GM23338 (cell line): Measurements from ENCODE around the gene GRIK4. TPM values are rescaled to one million over a fixed set of nuclear protein-coding genes. Genes with fewer than 3 reads are reported as not detected.

Experiments
- ATAC-seq: fragments of 200-7000 bp; cut with Tn5 transposase; 3 replicates; pipeline ENCODE4 v1.9.1; 2020
- DNase-seq: peaks from one replicate; pipeline ENCODE4 v3.0.0-alpha.2; 2015; ENCODE audit warnings: low spot score
- H2AFZ ChIP-seq: fragments of 200-600 bp; sonication (generic); 2 replicates; pipeline ENCODE4 v1.8.0; 2016; ENCODE audit warnings: antibody characterized with exemption, mild to moderate bottlenecking, moderate library complexity
- H3F3A ChIP-seq: fragments of 200-600 bp; sonication (generic); replicated peaks from 2 replicates; pipeline ENCODE4 v1.8.0; 2017; ENCODE audit warnings: antibody characterized with exemption, mixed run types, low read depth
- H3K27ac ChIP-seq: fragments of 200-600 bp; sonication (generic); 2 replicates; pipeline ENCODE4 v1.6.1; 2016; ENCODE audit warnings: low read depth
- H3K27me3 ChIP-seq: fragments of 200-600 bp; sonication (generic); 2 replicates; pipeline ENCODE4 v1.8.0; 2016; ENCODE audit warnings: mild to moderate bottlenecking, mixed run types, moderate library complexity; ENCODE audit not compliant: insufficient read depth
- H3K36me3 ChIP-seq: fragments of 200-600 bp; sonication (generic); 2 replicates; pipeline ENCODE4 v1.8.0; 2016; ENCODE audit warnings: mild to moderate bottlenecking; ENCODE audit not compliant: insufficient read depth
- H3K4me1 ChIP-seq: fragments of 200-600 bp; sonication (generic); 2 replicates; pipeline ENCODE4 v1.8.0; 2016; ENCODE audit warnings: mild to moderate bottlenecking, moderate library complexity; ENCODE audit not compliant: insufficient read depth
- H3K4me2 ChIP-seq: fragments of 200-600 bp; sonication (generic); 2 replicates; pipeline ENCODE4 v1.7.1; 2017; ENCODE audit warnings: mixed run types
- H3K4me3 ChIP-seq: fragments of 200-600 bp; sonication (generic); 2 replicates; pipeline ENCODE4 v1.6.1; 2016; ENCODE audit warnings: mixed run types
- H3K79me2 ChIP-seq: fragments of 200-600 bp; sonication (generic); replicated peaks from 2 replicates; pipeline ENCODE4 v1.8.0; 2017; ENCODE audit warnings: mild to moderate bottlenecking; ENCODE audit not compliant: insufficient read depth
- H3K9me2 ChIP-seq: fragments of 200-600 bp; sonication (generic); 2 replicates; pipeline ENCODE4 v1.8.0; 2017; ENCODE audit not compliant: insufficient read depth
- H4K20me1 ChIP-seq: fragments of 200-600 bp; sonication (generic); replicated peaks from 2 replicates; pipeline ENCODE4 v1.8.0; 2017; ENCODE audit warnings: mild to moderate bottlenecking; ENCODE audit not compliant: insufficient read depth
- H3K27ac Mint-ChIP-seq: 2 replicates; pipeline ENCODE4 v1.8.0; 2020; ENCODE audit warnings: inconsistent platforms, mild to moderate bottlenecking, moderate library complexity, mixed read lengths
- H3K27me3 Mint-ChIP-seq: 3 replicates; pipeline ENCODE4 v1.8.0; 2022; ENCODE audit warnings: low read depth, mild to moderate bottlenecking, moderate library complexity, mixed read lengths, inconsistent platforms; ENCODE audit not compliant: insufficient read depth, poor library complexity
- H3K36me3 Mint-ChIP-seq: 3 replicates; pipeline ENCODE4 v1.8.0; 2021; ENCODE audit warnings: low read depth, mild to moderate bottlenecking, inconsistent platforms, moderate library complexity, mixed read lengths
- H3K4me1 Mint-ChIP-seq: 3 replicates; pipeline ENCODE4 v1.8.0; 2020; ENCODE audit warnings: mild to moderate bottlenecking, inconsistent platforms, mixed read lengths
- H3K4me3 Mint-ChIP-seq: 3 replicates; pipeline ENCODE4 v1.8.0; 2021; ENCODE audit warnings: moderate library complexity, mild to moderate bottlenecking, inconsistent platforms, mixed read lengths
- H3K9me3 Mint-ChIP-seq: 3 replicates; pipeline ENCODE4 v1.8.0; 2020; ENCODE audit warnings: moderate library complexity, mild to moderate bottlenecking, inconsistent platforms, mixed read lengths
- CREB1 ChIP-seq: fragments of 250-450 bp; sonication (Bioruptor Pico); IDR thresholded peaks from 2 replicates; pipeline ENCODE4 v1.5.0; 2020; ENCODE audit warnings: low read depth, mild to moderate bottlenecking, moderate library complexity
- EZH2 ChIP-seq: fragments of 200-600 bp; sonication (generic); IDR thresholded peaks from one replicate; pipeline ENCODE4 v1.8.0; 2017; ENCODE audit warnings: antibody characterized with exemption, mild to moderate bottlenecking, low read depth; ENCODE audit not compliant: unreplicated experiment
- EZH2phosphoT487 ChIP-seq: fragments of 200-600 bp; sonication (generic); IDR thresholded peaks from one replicate; pipeline ENCODE4 v1.8.1; 2018; ENCODE audit warnings: antibody characterized with exemption; ENCODE audit not compliant: unreplicated experiment
- JUNB ChIP-seq: IDR thresholded peaks from one replicate; pipeline ENCODE4 v1.6.1; 2016; ENCODE audit warnings: antibody characterized with exemption; ENCODE audit not compliant: unreplicated experiment
- NANOG ChIP-seq: IDR thresholded peaks from 2 replicates; pipeline ENCODE4 v1.6.1; 2016; ENCODE audit warnings: antibody characterized with exemption, borderline replicate concordance
- POLR2AphosphoS5 ChIP-seq: IDR thresholded peaks from 2 replicates; pipeline ENCODE4 v1.6.1; 2016; ENCODE audit warnings: antibody characterized with exemption, low read depth
- STAT1 ChIP-seq: IDR thresholded peaks from one replicate; pipeline ENCODE4 v1.6.1; 2016; ENCODE audit warnings: antibody characterized with exemption; ENCODE audit not compliant: unreplicated experiment
- ZNF114 ChIP-seq: fragments of 250-450 bp; sonication (Bioruptor Pico); IDR thresholded peaks from 2 replicates; pipeline ENCODE4 v1.5.0; 2020; ENCODE audit warnings: mild to moderate bottlenecking, moderate library complexity
- ZNF331 ChIP-seq: fragments of 250-450 bp; sonication (Bioruptor Pico); IDR thresholded peaks from 2 replicates; pipeline ENCODE4 v1.5.0; 2020; ENCODE audit warnings: low read depth, mild to moderate bottlenecking, moderate library complexity
- polyA plus RNA-seq: library from polyadenylated mRNA; unstranded; fragments of >200 nt; fragmentation: Nextera tagmentation; extraction: Ambion mirVana; gene quantifications from 2 replicates; pipeline ENCODE4 v1.2.1, GENCODE V29; 2016
- total RNA-seq: library from RNA; depleted of rRNA; stranded (reverse); fragments of >200 nt; shearing (Covaris generic); gene quantifications from 2 replicates; pipeline ENCODE4 v1.2.3, GENCODE V29; 2014
- TF ChIP-seq, protein P1 (sequence below): IDR thresholded peaks from 2 replicates; pipeline ENCODE4 v1.6.1; 2016; ENCODE audit warnings: antibody characterized with exemption
- TF ChIP-seq, protein P2 (sequence below): fragments of 250-450 bp; sonication (Bioruptor Pico); IDR thresholded peaks from 2 replicates; pipeline ENCODE4 v1.5.0; 2020; ENCODE audit warnings: mild to moderate bottlenecking, moderate library complexity
- TF ChIP-seq, protein P3 (sequence below): IDR thresholded peaks from one replicate; pipeline ENCODE4 v1.6.1; 2018; ENCODE audit warnings: antibody characterized with exemption; ENCODE audit not compliant: unreplicated experiment

Gene GRIK4
- total and polyA plus RNA-seq, 2 experiments from 2014 or later: 0.63 to 2.2 TPM

DNA sequence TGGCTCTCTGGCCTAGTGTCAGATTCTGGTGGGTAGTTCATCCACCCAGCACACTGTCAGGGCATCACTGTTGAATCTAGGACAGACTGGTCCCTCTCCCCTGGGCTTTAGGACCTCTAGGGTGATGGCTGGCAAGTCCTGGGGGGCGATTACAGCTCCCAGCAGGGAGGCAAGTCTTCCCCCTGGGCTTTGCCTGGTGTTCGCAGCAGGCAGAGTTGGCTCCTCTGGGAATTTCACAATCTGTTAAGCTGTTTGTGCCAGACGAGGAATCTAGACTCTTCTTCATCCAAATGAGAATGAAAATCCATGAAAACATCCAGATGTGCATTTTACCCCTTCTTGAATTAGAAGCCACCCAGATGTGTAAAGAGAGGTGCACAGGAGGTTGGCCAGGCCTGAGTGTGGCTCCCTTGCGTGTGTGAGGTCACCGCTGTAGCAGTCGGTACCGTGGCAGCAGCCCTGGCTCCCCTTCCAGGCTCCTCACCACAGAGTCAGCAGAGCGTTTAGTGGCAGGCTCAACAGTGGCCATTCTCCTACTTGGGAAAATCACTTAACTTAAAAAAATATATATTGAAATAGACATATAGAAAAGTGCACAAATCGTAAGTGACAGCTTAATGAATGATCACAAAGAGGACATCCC lies 412.4 kb downstream of the GRIK4 start:
- no peak overlapping the region for H3K4me2 ChIP-seq
- H3K4me3 ChIP-seq: no peak overlapping the region
- no peaks in the 10 kb centered on the region for H3K79me2 ChIP-seq
- TF ChIP-seq JUNB: no peak
- H3K4me1 Mint-ChIP-seq: peaks cover 8% of the 10 kb centered on the region
- no peaks in the 10 kb centered on the region for H3K27me3 ChIP-seq
- H4K20me1 ChIP-seq: no peaks in the 10 kb centered on the region
- no peaks in the 10 kb centered on the region for H3K36me3 Mint-ChIP-seq
- H3K4me3 Mint-ChIP-seq: no peak overlapping the region
- no peaks in the 10 kb centered on the region for H3K36me3 ChIP-seq
- no peak overlapping the region for H3K27ac Mint-ChIP-seq
- no peaks in the 10 kb centered on the region for H3K9me2 ChIP-seq
- no peaks in the 10 kb centered on the region; the same call in 1 of the 2 replicates for H3K4me1 ChIP-seq
- no peak overlapping the region for H3K27ac ChIP-seq
- H2AFZ ChIP-seq: no peak overlapping the region
- no peaks in the 10 kb centered on the region; the same call in 2 of the 3 replicates for H3K9me3 Mint-ChIP-seq
- DNase-seq (no peak), ATAC-seq (no peak)
- peaks cover 8% of the 10 kb centered on the region for H3K27me3 Mint-ChIP-seq
- H3F3A ChIP-seq: no peaks in the 10 kb centered on the region

DNA sequence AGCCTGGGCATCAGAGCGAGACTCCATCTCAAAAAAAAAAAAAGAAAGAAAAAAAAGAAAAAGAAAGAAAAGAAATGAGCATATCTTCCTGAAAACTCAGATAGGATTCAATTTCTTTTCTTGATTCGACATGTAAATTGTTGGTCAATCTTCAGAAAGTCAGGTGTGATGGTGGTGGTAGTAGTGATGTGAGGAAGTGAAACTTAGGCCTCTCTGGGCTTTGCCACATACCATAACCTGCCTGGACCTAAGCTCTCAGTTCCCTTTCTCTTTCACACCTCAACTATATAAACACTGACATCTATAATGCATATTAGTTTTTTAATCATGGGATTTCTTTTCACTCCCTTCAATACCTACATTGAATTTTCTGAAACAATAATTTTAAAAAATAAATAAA lies 414.4 kb downstream of the GRIK4 start:
- DNase-seq (no peak), ATAC-seq (no peak)
- no peaks in the 10 kb centered on the region; the same call in 1 of the 2 replicates for H3K4me1 ChIP-seq
- no peaks in the 10 kb centered on the region for H3K9me2 ChIP-seq
- Mint-ChIP-seq H3K36me3 (no peaks in the 10 kb centered on the region), H3K4me3 (no peak overlapping the region), H3K27me3 (peaks cover 10% of the 10 kb centered on the region), H3K27ac (no peak overlapping the region), H3K4me1 (peaks cover 11% of the 10 kb centered on the region), H3K9me3 (no peaks in the 10 kb centered on the region)
- no peaks in the 10 kb centered on the region for H3K27me3 ChIP-seq
- H3K36me3 ChIP-seq: no peaks in the 10 kb centered on the region
- H3K4me3 ChIP-seq: no peak overlapping the region
- no peaks in the 10 kb centered on the region; the same call in 1 of the 2 replicates for H4K20me1 ChIP-seq
- H3F3A ChIP-seq: no peaks in the 10 kb centered on the region
- H3K27ac ChIP-seq: no peak overlapping the region
- no peak overlapping the region for H3K4me2 ChIP-seq
- no peaks in the 10 kb centered on the region for H3K79me2 ChIP-seq
- H2AFZ ChIP-seq: no peak overlapping the region
- TF ChIP-seq NANOG: no peak
- TF ChIP-seq EZH2: no peak
- no peak for TF ChIP-seq ZNF331 (CRISPR knock-in tag)
- TF ChIP-seq STAT1: no peak
- TF ChIP-seq EZH2phosphoT487: no peak
- TF ChIP-seq, protein P1, sequence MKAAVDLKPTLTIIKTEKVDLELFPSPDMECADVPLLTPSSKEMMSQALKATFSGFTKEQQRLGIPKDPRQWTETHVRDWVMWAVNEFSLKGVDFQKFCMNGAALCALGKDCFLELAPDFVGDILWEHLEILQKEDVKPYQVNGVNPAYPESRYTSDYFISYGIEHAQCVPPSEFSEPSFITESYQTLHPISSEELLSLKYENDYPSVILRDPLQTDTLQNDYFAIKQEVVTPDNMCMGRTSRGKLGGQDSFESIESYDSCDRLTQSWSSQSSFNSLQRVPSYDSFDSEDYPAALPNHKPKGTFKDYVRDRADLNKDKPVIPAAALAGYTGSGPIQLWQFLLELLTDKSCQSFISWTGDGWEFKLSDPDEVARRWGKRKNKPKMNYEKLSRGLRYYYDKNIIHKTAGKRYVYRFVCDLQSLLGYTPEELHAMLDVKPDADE: no peak
- no peak for TF ChIP-seq POLR2AphosphoS5
- TF ChIP-seq CREB1: no peak
- TF ChIP-seq, protein P2, sequence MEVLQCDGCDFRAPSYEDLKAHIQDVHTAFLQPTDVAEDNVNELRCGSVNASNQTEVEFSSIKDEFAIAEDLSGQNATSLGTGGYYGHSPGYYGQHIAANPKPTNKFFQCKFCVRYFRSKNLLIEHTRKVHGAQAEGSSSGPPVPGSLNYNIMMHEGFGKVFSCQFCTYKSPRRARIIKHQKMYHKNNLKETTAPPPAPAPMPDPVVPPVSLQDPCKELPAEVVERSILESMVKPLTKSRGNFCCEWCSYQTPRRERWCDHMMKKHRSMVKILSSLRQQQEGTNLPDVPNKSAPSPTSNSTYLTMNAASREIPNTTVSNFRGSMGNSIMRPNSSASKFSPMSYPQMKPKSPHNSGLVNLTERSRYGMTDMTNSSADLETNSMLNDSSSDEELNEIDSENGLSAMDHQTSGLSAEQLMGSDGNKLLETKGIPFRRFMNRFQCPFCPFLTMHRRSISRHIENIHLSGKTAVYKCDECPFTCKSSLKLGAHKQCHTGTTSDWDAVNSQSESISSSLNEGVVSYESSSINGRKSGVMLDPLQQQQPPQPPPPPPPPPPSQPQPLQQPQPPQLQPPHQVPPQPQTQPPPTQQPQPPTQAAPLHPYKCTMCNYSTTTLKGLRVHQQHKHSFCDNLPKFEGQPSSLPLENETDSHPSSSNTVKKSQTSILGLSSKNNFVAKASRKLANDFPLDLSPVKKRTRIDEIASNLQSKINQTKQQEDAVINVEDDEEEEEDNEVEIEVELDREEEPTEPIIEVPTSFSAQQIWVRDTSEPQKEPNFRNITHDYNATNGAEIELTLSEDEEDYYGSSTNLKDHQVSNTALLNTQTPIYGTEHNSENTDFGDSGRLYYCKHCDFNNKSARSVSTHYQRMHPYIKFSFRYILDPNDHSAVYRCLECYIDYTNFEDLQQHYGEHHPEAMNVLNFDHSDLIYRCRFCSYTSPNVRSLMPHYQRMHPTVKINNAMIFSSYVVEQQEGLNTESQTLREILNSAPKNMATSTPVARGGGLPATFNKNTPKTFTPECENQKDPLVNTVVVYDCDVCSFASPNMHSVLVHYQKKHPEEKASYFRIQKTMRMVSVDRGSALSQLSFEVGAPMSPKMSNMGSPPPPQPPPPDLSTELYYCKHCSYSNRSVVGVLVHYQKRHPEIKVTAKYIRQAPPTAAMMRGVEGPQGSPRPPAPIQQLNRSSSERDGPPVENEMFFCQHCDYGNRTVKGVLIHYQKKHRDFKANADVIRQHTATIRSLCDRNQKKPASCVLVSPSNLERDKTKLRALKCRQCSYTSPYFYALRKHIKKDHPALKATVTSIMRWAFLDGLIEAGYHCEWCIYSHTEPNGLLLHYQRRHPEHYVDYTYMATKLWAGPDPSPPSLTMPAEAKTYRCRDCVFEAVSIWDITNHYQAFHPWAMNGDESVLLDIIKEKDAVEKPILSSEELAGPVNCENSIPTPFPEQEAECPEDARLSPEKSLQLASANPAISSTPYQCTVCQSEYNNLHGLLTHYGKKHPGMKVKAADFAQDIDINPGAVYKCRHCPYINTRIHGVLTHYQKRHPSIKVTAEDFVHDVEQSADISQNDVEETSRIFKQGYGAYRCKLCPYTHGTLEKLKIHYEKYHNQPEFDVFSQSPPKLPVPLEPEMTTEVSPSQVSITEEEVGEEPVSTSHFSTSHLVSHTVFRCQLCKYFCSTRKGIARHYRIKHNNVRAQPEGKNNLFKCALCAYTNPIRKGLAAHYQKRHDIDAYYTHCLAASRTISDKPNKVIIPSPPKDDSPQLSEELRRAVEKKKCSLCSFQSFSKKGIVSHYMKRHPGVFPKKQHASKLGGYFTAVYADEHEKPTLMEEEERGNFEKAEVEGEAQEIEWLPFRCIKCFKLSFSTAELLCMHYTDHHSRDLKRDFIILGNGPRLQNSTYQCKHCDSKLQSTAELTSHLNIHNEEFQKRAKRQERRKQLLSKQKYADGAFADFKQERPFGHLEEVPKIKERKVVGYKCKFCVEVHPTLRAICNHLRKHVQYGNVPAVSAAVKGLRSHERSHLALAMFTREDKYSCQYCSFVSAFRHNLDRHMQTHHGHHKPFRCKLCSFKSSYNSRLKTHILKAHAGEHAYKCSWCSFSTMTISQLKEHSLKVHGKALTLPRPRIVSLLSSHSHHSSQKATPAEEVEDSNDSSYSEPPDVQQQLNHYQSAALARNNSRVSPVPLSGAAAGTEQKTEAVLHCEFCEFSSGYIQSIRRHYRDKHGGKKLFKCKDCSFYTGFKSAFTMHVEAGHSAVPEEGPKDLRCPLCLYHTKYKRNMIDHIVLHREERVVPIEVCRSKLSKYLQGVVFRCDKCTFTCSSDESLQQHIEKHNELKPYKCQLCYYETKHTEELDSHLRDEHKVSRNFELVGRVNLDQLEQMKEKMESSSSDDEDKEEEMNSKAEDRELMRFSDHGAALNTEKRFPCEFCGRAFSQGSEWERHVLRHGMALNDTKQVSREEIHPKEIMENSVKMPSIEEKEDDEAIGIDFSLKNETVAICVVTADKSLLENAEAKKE (CRISPR knock-in tag): no peak
- no peak for TF ChIP-seq ZNF114 (CRISPR knock-in tag)
- TF ChIP-seq, protein P3, sequence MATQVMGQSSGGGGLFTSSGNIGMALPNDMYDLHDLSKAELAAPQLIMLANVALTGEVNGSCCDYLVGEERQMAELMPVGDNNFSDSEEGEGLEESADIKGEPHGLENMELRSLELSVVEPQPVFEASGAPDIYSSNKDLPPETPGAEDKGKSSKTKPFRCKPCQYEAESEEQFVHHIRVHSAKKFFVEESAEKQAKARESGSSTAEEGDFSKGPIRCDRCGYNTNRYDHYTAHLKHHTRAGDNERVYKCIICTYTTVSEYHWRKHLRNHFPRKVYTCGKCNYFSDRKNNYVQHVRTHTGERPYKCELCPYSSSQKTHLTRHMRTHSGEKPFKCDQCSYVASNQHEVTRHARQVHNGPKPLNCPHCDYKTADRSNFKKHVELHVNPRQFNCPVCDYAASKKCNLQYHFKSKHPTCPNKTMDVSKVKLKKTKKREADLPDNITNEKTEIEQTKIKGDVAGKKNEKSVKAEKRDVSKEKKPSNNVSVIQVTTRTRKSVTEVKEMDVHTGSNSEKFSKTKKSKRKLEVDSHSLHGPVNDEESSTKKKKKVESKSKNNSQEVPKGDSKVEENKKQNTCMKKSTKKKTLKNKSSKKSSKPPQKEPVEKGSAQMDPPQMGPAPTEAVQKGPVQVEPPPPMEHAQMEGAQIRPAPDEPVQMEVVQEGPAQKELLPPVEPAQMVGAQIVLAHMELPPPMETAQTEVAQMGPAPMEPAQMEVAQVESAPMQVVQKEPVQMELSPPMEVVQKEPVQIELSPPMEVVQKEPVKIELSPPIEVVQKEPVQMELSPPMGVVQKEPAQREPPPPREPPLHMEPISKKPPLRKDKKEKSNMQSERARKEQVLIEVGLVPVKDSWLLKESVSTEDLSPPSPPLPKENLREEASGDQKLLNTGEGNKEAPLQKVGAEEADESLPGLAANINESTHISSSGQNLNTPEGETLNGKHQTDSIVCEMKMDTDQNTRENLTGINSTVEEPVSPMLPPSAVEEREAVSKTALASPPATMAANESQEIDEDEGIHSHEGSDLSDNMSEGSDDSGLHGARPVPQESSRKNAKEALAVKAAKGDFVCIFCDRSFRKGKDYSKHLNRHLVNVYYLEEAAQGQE: no peak
- no peak for TF ChIP-seq JUNB
